ENCODE measurements around the gene RNF144A.

Gene RNF144A

DNA sequence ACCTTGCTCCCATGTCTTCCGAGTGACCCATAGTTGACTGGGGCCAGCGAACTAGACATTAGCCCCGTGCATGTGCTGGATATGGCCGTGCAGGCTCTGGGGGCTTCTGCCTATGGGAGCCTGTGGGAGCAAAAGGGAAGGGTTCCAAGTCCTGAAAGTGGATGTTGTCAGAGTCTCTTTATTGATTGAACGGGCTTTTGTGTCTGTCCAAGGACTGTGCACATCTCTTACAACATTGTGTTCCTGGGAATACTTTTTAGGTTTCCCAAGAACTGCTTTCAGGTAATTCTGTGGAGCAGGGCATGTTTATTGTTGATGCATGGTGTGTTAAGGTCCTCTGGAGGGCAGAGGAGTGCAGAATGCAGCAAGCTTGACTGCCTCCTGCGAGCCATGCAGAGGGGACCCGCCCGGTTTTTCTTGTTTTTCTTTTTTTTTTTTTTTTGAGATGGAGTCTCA lies 5.0 kb downstream of the RNF144A start:
- TF ChIP-seq, protein P1, sequence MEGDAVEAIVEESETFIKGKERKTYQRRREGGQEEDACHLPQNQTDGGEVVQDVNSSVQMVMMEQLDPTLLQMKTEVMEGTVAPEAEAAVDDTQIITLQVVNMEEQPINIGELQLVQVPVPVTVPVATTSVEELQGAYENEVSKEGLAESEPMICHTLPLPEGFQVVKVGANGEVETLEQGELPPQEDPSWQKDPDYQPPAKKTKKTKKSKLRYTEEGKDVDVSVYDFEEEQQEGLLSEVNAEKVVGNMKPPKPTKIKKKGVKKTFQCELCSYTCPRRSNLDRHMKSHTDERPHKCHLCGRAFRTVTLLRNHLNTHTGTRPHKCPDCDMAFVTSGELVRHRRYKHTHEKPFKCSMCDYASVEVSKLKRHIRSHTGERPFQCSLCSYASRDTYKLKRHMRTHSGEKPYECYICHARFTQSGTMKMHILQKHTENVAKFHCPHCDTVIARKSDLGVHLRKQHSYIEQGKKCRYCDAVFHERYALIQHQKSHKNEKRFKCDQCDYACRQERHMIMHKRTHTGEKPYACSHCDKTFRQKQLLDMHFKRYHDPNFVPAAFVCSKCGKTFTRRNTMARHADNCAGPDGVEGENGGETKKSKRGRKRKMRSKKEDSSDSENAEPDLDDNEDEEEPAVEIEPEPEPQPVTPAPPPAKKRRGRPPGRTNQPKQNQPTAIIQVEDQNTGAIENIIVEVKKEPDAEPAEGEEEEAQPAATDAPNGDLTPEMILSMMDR (conservative IDR thresholded peaks at IDR 0.05; ENCODE audit: low read depth, low read length) = peak; percentile 34
- no peak for DNase-seq (ENCODE audit: low read depth)
- no peak overlapping the region for H3K4me3 ChIP-seq (ENCODE audit: low read length)

DNA sequence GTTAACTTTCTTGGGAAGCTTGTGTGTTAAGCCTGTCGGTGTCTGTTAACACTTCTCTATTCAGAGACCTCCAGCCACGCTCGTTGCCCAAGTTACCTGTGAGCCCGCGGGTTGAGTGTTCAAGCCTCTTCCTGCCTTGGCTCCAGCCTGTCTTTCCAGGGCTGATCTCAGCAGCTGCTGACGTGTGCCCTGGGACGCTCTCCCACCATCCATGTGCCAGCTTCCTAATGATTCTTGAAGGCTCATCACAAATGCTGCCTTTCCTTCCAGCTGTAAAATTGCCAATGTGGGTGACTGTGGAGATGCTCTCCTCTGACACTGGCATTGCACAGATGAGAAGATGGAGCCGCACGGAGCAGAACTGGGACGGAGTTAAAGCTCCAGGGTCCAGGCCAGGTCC lies 6.1 kb downstream of the RNF144A start:
- TF ChIP-seq, protein P1 (conservative IDR thresholded peaks at IDR 0.05; ENCODE audit: low read depth, low read length) = no peak
- DNase-seq (ENCODE audit: low read depth) = no peak
- H3K4me3 ChIP-seq (ENCODE audit: low read length) = no peak overlapping the region

DNA sequence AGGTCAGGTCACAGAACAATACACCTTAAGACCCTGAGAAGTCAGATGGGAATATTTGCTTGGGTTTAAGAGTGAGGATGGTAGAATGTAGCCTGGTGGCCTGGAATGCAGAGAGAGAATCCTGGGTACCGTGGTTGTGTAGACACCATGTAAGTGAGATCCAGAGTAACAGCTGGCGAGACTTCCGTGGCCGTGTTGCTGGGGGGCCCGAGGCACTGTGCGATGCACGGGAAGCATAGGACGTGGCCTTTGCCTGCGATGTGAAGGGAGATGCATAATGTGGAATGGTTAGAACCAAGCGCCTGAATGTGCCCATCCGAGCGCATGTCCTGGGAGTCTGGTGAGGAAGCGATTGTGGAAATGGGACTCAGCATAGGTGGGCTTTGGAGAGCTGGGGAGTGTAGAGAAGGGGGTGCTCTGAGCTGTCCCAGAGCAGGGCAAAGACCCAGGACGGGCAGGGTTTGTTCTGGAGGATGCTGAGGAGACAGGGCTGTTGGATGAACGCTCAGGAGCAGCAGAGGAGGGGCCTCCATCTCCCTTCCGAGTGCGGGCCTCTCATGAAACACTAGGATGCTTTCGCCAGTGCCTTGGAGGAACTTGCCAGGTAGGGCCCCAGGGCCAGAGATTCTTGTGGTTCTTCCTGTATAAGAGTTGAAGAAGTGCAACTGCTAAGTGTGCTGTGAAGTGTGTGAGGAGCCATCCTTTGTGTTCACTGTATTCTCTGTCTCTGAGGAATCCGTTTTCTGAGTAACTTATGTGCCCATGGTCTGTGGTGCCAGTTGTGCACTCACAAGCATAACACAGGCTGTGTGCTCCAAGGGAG lies 7.1 kb downstream of the RNF144A start:
- TF ChIP-seq, protein P1 (conservative IDR thresholded peaks at IDR 0.05; ENCODE audit: low read depth, low read length) = no peak
- no peak for DNase-seq (ENCODE audit: low read depth)

DNA sequence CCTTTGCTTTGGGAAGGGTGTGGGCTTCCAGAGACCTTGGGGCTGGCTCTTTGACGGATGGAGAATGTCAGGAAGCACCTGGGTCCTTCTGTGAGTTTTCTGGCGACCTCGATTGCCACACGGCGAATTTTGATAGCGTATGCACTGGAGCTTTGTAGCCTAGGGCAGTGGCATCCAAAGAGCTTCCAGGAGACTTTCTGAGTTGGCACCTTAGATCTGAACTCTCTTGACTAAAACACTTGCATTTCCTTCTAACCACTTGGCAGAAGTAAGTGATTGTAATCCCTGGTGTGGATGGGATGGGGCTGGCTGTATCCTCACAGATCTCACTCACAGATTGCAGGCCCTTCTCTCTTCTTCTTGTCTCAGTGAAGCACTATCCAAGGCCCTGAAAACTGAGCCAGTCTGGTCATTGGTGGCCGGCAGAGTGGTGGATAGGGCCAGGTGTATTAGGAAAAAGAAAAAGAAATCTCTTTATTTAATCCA lies 7.8 kb downstream of the RNF144A start:
- H3K4me3 ChIP-seq (ENCODE audit: low read length) = no peak overlapping the region
- DNase-seq (ENCODE audit: low read depth) = no peak

More for the DNA sequence above, 7.1 kb downstream of the RNF144A start:
- no peak overlapping the region for H3K4me3 ChIP-seq (ENCODE audit: low read length)

DNA sequence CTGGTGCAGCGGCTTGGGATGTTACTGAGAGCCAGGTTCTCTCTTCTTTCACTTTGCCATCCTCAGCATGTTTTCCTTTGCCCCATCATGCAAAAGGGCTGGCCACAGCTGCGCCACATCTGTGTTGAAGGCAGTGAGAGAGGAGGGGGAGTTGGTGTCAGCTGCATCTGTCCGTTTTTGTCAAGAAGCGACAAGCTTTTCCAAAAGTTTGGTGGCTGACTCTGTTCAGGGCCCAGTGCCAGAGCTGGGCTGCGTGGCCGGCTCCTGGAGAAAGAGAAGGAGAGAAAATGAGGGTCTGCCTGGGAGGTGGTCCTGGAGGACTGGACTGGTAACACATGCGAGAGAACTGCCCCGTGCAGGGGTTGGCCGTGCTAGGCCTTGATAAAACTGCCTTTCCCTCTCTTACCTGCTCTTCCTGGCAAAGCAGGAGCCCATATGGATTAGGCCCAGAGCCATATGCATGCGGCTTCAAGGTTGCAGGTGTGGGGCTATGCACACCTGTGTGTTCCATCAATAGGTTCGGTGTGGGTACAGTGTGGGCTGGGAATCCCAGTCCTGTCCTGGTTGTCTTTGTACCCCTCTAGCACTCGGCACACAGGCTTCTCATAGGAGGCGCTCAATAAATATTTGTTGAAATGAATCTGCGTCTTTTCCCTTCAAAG lies 9.0 kb downstream of the RNF144A start:
- TF ChIP-seq, protein P1 (conservative IDR thresholded peaks at IDR 0.05; ENCODE audit: low read depth, low read length) = no peak
- no peak for DNase-seq (ENCODE audit: low read depth)

More for the DNA sequence above, 7.8 kb downstream of the RNF144A start:
- TF ChIP-seq, protein P1 (conservative IDR thresholded peaks at IDR 0.05; ENCODE audit: low read depth, low read length) = no peak

DNA sequence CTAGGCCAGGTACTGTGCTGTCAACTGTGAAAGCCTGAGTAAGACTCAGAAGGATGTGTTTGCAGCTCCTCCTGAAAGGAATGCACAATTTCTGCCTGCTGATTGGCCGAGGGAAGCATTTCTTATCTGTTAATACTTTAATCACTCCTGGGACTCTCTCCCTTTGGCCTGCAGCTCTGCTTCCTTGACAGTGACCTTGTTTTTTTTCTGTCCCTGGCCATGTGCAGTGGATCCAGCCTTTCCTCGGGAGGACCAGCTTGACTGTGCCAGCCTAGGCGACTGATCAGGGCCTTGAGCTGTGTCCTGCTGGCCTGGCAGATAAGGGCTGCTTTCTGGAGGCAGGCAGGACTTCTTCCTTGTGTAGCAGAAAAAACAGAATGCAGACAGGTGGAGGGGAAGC lies 10.0 kb downstream of the RNF144A start:
- H3K4me3 ChIP-seq (ENCODE audit: low read length) = no peak overlapping the region
- DNase-seq (ENCODE audit: low read depth) = no peak
- TF ChIP-seq, protein P1 (conservative IDR thresholded peaks at IDR 0.05; ENCODE audit: low read depth, low read length) = no peak

More for the DNA sequence above, 9.0 kb downstream of the RNF144A start:
- no peak overlapping the region for H3K4me3 ChIP-seq (ENCODE audit: low read length)
